Measurements from ENCODE around the gene ZHX3. TPM values are rescaled to one million over a fixed set of nuclear protein-coding genes. Genes with fewer than 3 reads are reported as not detected.

The ZHX3 gene
- total and polyA plus RNA-seq, 2 of the 13 experiments (the other 11 are each of a cell fraction or from before 2014, with no cell fraction given): 8.4 to 11.7 TPM

DNA sequence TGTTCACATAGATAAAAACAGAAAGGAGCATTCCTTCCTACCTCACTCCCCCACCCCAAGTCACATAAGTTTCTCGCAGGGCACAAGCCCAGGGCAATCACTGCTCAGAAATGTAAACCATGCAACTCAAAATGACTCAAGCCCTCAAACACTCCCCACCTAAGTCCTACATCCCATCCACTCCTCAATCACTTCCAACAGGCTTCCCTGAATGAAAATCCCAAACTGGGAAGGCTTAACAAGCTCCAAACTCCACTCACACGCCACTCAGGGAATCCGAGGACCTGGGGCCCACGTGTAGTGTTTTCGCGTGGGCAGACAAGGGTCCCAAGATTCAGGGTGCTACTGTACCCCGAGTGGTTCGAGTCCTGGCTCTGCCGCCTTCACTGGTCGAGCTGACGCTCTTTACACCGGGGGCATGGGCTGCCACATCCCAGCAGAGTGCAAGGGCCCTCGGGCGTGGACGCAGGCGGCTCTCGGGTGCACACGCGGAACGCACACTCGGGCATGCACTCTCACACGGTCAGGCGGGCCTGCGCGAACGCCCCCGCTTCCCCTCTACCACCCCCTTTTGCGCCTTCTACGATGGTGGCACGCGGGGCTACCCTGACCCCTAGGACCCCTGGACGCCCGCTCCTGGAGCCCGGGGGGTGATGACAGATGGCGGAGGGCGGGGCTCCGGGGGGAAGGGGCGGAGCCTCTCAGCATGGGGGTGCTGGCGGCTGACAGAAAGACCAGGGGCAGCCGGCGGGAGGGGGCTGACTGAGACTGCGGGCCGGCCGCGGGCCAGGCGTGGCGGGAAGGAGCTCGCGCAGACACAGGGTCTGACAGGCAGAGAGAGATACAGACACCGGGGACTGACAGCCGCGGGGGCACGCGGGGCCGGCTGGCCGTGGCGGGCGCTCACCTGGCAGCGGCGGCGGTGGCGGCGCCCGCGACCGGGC, 657 bp downstream of the ZHX3 start (continued):
- TF ChIP-seq ZNF619 (CRISPR knock-in tag; IDR thresholded peaks at IDR 0.05): 0 out of 2 replicates have a peak, but pooled peaks have one; percentile 60
- no peak; the same call in 1 of the 2 replicates for TF ChIP-seq ZNF75D (CRISPR knock-in tag; IDR thresholded peaks at IDR 0.05; ENCODE audit: borderline replicate concordance)
- TF ChIP-seq, protein P1, sequence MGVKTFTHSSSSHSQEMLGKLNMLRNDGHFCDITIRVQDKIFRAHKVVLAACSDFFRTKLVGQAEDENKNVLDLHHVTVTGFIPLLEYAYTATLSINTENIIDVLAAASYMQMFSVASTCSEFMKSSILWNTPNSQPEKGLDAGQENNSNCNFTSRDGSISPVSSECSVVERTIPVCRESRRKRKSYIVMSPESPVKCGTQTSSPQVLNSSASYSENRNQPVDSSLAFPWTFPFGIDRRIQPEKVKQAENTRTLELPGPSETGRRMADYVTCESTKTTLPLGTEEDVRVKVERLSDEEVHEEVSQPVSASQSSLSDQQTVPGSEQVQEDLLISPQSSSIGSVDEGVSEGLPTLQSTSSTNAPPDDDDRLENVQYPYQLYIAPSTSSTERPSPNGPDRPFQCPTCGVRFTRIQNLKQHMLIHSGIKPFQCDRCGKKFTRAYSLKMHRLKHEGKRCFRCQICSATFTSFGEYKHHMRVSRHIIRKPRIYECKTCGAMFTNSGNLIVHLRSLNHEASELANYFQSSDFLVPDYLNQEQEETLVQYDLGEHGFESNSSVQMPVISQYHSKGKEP (CRISPR knock-in tag; IDR thresholded peaks at IDR 0.05): no peak
- TF ChIP-seq HOXA3 (CRISPR knock-in tag; IDR thresholded peaks at IDR 0.05): peak; percentile 69
- TF ChIP-seq ZNF713 (CRISPR knock-in tag; IDR thresholded peaks at IDR 0.05): no peak; the same call in 1 of the 2 replicates
- no peak; the same call in 1 of the 2 replicates for TF ChIP-seq ISL2 (CRISPR knock-in tag; IDR thresholded peaks at IDR 0.05)
- TF ChIP-seq, protein P2, sequence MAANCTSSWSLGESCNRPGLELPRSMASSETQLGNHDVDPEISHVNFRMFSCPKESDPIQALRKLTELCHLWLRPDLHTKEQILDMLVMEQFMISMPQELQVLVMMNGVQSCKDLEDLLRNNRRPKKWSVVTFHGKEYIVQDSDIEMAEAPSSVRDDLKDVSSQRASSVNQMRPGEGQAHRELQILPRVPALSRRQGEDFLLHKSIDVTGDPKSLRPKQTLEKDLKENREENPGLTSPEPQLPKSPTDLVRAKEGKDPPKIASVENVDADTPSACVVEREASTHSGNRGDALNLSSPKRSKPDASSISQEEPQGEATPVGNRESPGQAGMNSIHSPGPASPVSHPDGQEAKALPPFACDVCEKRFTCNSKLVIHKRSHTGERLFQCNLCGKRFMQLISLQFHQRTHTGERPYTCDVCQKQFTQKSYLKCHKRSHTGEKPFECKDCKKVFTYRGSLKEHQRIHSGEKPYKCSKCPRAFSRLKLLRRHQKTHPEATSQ (CRISPR knock-in tag; IDR thresholded peaks at IDR 0.05; ENCODE audit: borderline replicate concordance): 0 out of 2 replicates have a peak, but pooled peaks have one; percentile 18
- 0 out of 2 replicates have a peak, but pooled peaks have one; percentile 20 for TF ChIP-seq CHD4 (IDR thresholded peaks at IDR 0.05; ENCODE audit: borderline replicate concordance, low read length)
- TF ChIP-seq ZNF225 (CRISPR knock-in tag; IDR thresholded peaks at IDR 0.05): peak; percentile 95; the same call in 1 of the 2 replicates
- TF ChIP-seq ZNF546 (CRISPR knock-in tag; conservative IDR thresholded peaks at IDR 0.05): peak; percentile 76
- peak; percentile 93 for TF ChIP-seq MXD3 (CRISPR knock-in tag; IDR thresholded peaks at IDR 0.05)
- TF ChIP-seq GRHL1 (CRISPR knock-in tag; conservative IDR thresholded peaks at IDR 0.05): no peak; the same call in 1 of the 2 replicates
- peak; percentile 94; the same call in 1 of the 2 replicates for TF ChIP-seq ZNF737 (CRISPR knock-in tag; IDR thresholded peaks at IDR 0.05; ENCODE audit: borderline replicate concordance)
- TF ChIP-seq ZNF121 (CRISPR knock-in tag; IDR thresholded peaks at IDR 0.05): 0 out of 2 replicates have a peak, but pooled peaks have one; percentile 15
- no peak for TF ChIP-seq SMC3 (IDR thresholded peaks at IDR 0.05; ENCODE audit: low read length)
- TF ChIP-seq, protein P3, sequence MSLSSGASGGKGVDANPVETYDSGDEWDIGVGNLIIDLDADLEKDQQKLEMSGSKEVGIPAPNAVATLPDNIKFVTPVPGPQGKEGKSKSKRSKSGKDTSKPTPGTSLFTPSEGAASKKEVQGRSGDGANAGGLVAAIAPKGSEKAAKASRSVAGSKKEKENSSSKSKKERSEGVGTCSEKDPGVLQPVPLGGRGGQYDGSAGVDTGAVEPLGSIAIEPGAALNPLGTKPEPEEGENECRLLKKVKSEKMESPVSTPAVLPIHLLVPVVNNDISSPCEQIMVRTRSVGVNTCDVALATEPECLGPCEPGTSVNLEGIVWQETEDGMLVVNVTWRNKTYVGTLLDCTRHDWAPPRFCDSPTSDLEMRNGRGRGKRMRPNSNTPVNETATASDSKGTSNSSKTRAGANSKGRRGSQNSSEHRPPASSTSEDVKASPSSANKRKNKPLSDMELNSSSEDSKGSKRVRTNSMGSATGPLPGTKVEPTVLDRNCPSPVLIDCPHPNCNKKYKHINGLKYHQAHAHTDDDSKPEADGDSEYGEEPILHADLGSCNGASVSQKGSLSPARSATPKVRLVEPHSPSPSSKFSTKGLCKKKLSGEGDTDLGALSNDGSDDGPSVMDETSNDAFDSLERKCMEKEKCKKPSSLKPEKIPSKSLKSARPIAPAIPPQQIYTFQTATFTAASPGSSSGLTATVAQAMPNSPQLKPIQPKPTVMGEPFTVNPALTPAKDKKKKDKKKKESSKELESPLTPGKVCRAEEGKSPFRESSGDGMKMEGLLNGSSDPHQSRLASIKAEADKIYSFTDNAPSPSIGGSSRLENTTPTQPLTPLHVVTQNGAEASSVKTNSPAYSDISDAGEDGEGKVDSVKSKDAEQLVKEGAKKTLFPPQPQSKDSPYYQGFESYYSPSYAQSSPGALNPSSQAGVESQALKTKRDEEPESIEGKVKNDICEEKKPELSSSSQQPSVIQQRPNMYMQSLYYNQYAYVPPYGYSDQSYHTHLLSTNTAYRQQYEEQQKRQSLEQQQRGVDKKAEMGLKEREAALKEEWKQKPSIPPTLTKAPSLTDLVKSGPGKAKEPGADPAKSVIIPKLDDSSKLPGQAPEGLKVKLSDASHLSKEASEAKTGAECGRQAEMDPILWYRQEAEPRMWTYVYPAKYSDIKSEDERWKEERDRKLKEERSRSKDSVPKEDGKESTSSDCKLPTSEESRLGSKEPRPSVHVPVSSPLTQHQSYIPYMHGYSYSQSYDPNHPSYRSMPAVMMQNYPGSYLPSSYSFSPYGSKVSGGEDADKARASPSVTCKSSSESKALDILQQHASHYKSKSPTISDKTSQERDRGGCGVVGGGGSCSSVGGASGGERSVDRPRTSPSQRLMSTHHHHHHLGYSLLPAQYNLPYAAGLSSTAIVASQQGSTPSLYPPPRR (CRISPR knock-in tag; IDR thresholded peaks at IDR 0.05; ENCODE audit: borderline replicate concordance): no peak; the same call in 1 of the 2 replicates
- TF ChIP-seq ZNF703 (CRISPR knock-in tag; IDR thresholded peaks at IDR 0.05; ENCODE audit: borderline replicate concordance): no peak
